ENCODE data around the gene FAM43B. TPM values are rescaled to one million over a fixed set of nuclear protein-coding genes. Genes with fewer than 3 reads are reported as not detected.
A peak's percentile ranks its signal among the peaks of the same experiment; 100 is the strongest.

The FAM43B gene
- total and polyA plus RNA-seq, 2 donors (not counting 1 experiment from before 2014, with no cell fraction given): not detected

GRCh38 chr1:20588634-20589225 lies 36.4 kb downstream of the FAM43B start, which contains the start of gene CDA:
Gene CDA (plus strand): TSS chr1:20589097. CDS start chr1:20589130, 33 bp downstream.
- Histone ChIP-seq H3K4me1 (ENCODE audit: control insufficient read depth in 2 of 2, insufficient read depth in 2 of 2, low read length in 2 of 2) (no peaks in the 10 kb centered on the region), H2AFZ (ENCODE audit: insufficient read depth, low read depth, low read length, poor library complexity, severe bottlenecking) (no peak within 1 kb of the TSS), H3K4me3 (ENCODE audit: control extremely low read depth in 1 of 5, extremely low read depth in 1 of 5, insufficient read depth in 1 of 5, low read depth in 2 of 5, low read length in 4 of 5) (peak within 1 kb of the TSS in 1 of 5 experiments; percentile 65), H3K36me3 (replicated peaks in 1 of 2; ENCODE audit: control extremely low read depth in 1 of 2, control insufficient read depth in 1 of 2, extremely low read depth in 1 of 2, insufficient read depth in 2 of 2, low read length in 1 of 2) (no peaks in the 10 kb centered on the region), H3K9me3 (ENCODE audit: control extremely low read depth in 1 of 3, control insufficient read depth in 2 of 3, insufficient read depth in 1 of 3, low read length in 2 of 3) (peaks cover 0 to 10% (median 0%) of the 10 kb centered on the region in 3 donors), H3K27ac (ENCODE audit: low read length in 2 of 2) (no peak within 1 kb of the TSS), H4K20me1 (ENCODE audit: control insufficient read depth, insufficient read depth, low read length, poor library complexity, severe bottlenecking) (no peaks in the 10 kb centered on the region), H3K9ac (ENCODE audit: low read length) (no peak within 1 kb of the TSS), H3K27me3 (replicated peaks in 1 of 4; ENCODE audit: control extremely low read depth in 1 of 4, control insufficient read depth in 3 of 4, insufficient read depth in 4 of 4, low read length in 3 of 4) (peaks cover 0 to 42% (median 11%) of the 10 kb centered on the region in 4 experiments), H3K79me2 (ENCODE audit: control insufficient read depth, insufficient read depth, low read length) (no peaks in the 10 kb centered on the region), H3K4me2 (replicated peaks; ENCODE audit: low read depth, low read length, poor library complexity, severe bottlenecking) (no peak within 1 kb of the TSS)
- TF ChIP-seq EZH2 (IDR thresholded peaks at IDR 0.05; ENCODE audit: borderline replicate concordance, insufficient read depth, low read depth, low read length, poor library complexity, severe bottlenecking) (no peak), CTCF (IDR thresholded peaks at IDR 0.05) (no peak)
- 15% methylated on average over 8 of the region's 11 CpGs for WGBS (ENCODE audit: insufficient coverage)
- DNase-seq (no peak), ATAC-seq (ENCODE audit: low read depth) (no peak)
- H3K4me1 Mint-ChIP-seq: no peaks in the 10 kb centered on the region
- CTCF ChIA-PET: no interaction called here
- POLR2A ChIA-PET: no interaction called here
- no peak within 1 kb of the TSS for H3K27ac Mint-ChIP-seq
- peaks cover 64% of the 10 kb centered on the region for H3K27me3 Mint-ChIP-seq
- no peak within 1 kb of the TSS for H3K4me3 Mint-ChIP-seq
- intact Hi-C loops (cut with micrococcal nuclease): no loop called here
- H3K9me3 Mint-ChIP-seq (ENCODE audit: insufficient read depth): peaks cover 4% of the 10 kb centered on the region

Data from B cell (primary cell).